ENCODE results near the gene DGKI. TPM values are rescaled to one million over a fixed set of nuclear protein-coding genes. Genes with fewer than 3 reads are reported as not detected.

DGKI gene
- total RNA-seq, 2 experiments from 2014 or later, result 0.46 TPM; not detected in 1

- no peaks in the 10 kb centered on the region for H3K9me2 ChIP-seq (ENCODE audit: insufficient read depth, low read length)
- no peaks in the 10 kb centered on the region for H3K36me3 ChIP-seq (ENCODE audit: insufficient read depth, low read length)
- intact Hi-C loops (cut with micrococcal nuclease; ENCODE audit: unreplicated experiment), result no loop called here
- CTCF ChIA-PET (ENCODE audit: unreplicated experiment), result no interaction called here
- DNase-seq (ENCODE audit: low spot score), result no peak
- no peaks in the 10 kb centered on the region for H3K79me2 ChIP-seq (ENCODE audit: insufficient read depth, low read depth, low read length)
- H3K4me2 ChIP-seq (ENCODE audit: low read length), result no peak overlapping the region
- no peak overlapping the region for H3K4me3 ChIP-seq (ENCODE audit: low read depth, low read length, poor library complexity, severe bottlenecking)
- TF ChIP-seq EZH2phosphoT487 (IDR thresholded peaks at IDR 0.05; ENCODE audit: borderline replicate concordance, low read depth, low read length) (no peak), CTCF (conservative IDR thresholded peaks at IDR 0.05; ENCODE audit: low read length) (no peak)
- H3K9me3 ChIP-seq (ENCODE audit: low read length), result no peaks in the 10 kb centered on the region
- H3K4me1 ChIP-seq (ENCODE audit: insufficient read depth, low read length, poor library complexity, severe bottlenecking), result no peaks in the 10 kb centered on the region
- H4K20me1 ChIP-seq (ENCODE audit: insufficient read depth, low read length), result no peaks in the 10 kb centered on the region
- POLR2A ChIA-PET, result interaction anchor here (0.7 kb wide), 1 partner anchor 996 kb away, joined by 3 read pairs; no protein-coding TSS in a partner anchor
- BruUV-seq (replicated peaks), result no TSS peak
- H2AFZ ChIP-seq (ENCODE audit: low read length), result no peak overlapping the region
- no peak overlapping the region for H3K27ac ChIP-seq (ENCODE audit: low read depth, low read length, poor library complexity, severe bottlenecking)
Measured at GRCh38 chr7:137434530-137434929, 412.2 kb downstream of the DGKI start.

- H3K9me2 ChIP-seq (ENCODE audit: insufficient read depth, low read length), result no peaks in the 10 kb centered on the region
- no peak overlapping the region for H3K4me3 ChIP-seq (ENCODE audit: low read depth, low read length, poor library complexity, severe bottlenecking)
- no TSS peak for BruUV-seq (replicated peaks)
- no peak overlapping the region for H3K27ac ChIP-seq (ENCODE audit: low read depth, low read length, poor library complexity, severe bottlenecking)
- no peaks in the 10 kb centered on the region for H3K36me3 ChIP-seq (ENCODE audit: insufficient read depth, low read length)
- H3K4me1 ChIP-seq (ENCODE audit: insufficient read depth, low read length, poor library complexity, severe bottlenecking), result no peaks in the 10 kb centered on the region
- H3K4me2 ChIP-seq (ENCODE audit: low read length), result no peak overlapping the region
- no peaks in the 10 kb centered on the region for H4K20me1 ChIP-seq (ENCODE audit: insufficient read depth, low read length)
- H3K9me3 ChIP-seq (ENCODE audit: low read length), result no peaks in the 10 kb centered on the region
- DNase-seq (ENCODE audit: low spot score), result no peak
- CTCF ChIA-PET (ENCODE audit: unreplicated experiment), result no interaction called here
- H2AFZ ChIP-seq (ENCODE audit: low read length), result no peak overlapping the region
- POLR2A ChIA-PET, result no interaction called here
- intact Hi-C loops (cut with micrococcal nuclease; ENCODE audit: unreplicated experiment), result no loop called here
- no peak for TF ChIP-seq CTCF (conservative IDR thresholded peaks at IDR 0.05; ENCODE audit: low read length)
- no peak for TF ChIP-seq EZH2phosphoT487 (IDR thresholded peaks at IDR 0.05; ENCODE audit: borderline replicate concordance, low read depth, low read length)
- H3K79me2 ChIP-seq (ENCODE audit: insufficient read depth, low read depth, low read length), result no peaks in the 10 kb centered on the region
Measured at GRCh38 chr7:137423321-137423720, 423.5 kb downstream of the DGKI start.

- no peak for DNase-seq (ENCODE audit: low spot score)
- H3K4me1 ChIP-seq (ENCODE audit: insufficient read depth, low read length, poor library complexity, severe bottlenecking), result no peaks in the 10 kb centered on the region
- intact Hi-C loops (cut with micrococcal nuclease; ENCODE audit: unreplicated experiment), result no loop called here
- H3K9me2 ChIP-seq (ENCODE audit: insufficient read depth, low read length), result no peaks in the 10 kb centered on the region
- H3K4me3 ChIP-seq (ENCODE audit: low read depth, low read length, poor library complexity, severe bottlenecking), result no peak overlapping the region
- H3K9me3 ChIP-seq (ENCODE audit: low read length), result no peaks in the 10 kb centered on the region
- ChIA-PET POLR2A (interaction anchor here (0.9 kb wide), 1 partner anchor 22 kb away, joined by 3 read pairs; no protein-coding TSS in a partner anchor), CTCF (ENCODE audit: unreplicated experiment) (no interaction called here)
- H4K20me1 ChIP-seq (ENCODE audit: insufficient read depth, low read length), result no peaks in the 10 kb centered on the region
- no peaks in the 10 kb centered on the region for H3K36me3 ChIP-seq (ENCODE audit: insufficient read depth, low read length)
- H3K4me2 ChIP-seq (ENCODE audit: low read length), result no peak overlapping the region
- BruUV-seq (replicated peaks), result no TSS peak
- H3K79me2 ChIP-seq (ENCODE audit: insufficient read depth, low read depth, low read length), result no peaks in the 10 kb centered on the region
- H2AFZ ChIP-seq (ENCODE audit: low read length), result no peak overlapping the region
- no peak overlapping the region for H3K27ac ChIP-seq (ENCODE audit: low read depth, low read length, poor library complexity, severe bottlenecking)
- no peak for TF ChIP-seq EZH2phosphoT487 (IDR thresholded peaks at IDR 0.05; ENCODE audit: borderline replicate concordance, low read depth, low read length)
- no peak for TF ChIP-seq CTCF (conservative IDR thresholded peaks at IDR 0.05; ENCODE audit: low read length)
Measured at GRCh38 chr7:137421366-137421765, 425.4 kb downstream of the DGKI start.
